Activated CD8-positive, alpha-beta memory T cell treated with anti-CD3 and anti-CD28 coated beads, Interleukin-2, amount 10 ng/mL, durations not matched to agents 7 days and 5 days (primary cell): ENCODE data around the gene ELN. TPM values are rescaled to one million over a fixed set of nuclear protein-coding genes. Genes with fewer than 3 reads are reported as not detected.

Experiments
- ATAC-seq: fragments of 150-1000 bp; cut with Tn5 transposase; one replicate; pipeline ENCODE4 v1.10.0; 2021; ENCODE audit warnings: moderate library complexity
- CTCF ChIA-PET: fragments of 350-600 bp; sonication (Branson Sonifier 250); formaldehyde crosslinking; loops from one replicate; lab custom pipeline; 2021; ENCODE audit warnings: antibody characterized with exemption; lab: Charles Lee
- DNase-seq: peaks from one replicate; pipeline ENCODE4 v3.0.0-alpha.2; 2020
- H3K27ac Mint-ChIP-seq: one replicate; pipeline ENCODE4 v1.8.0; 2021; ENCODE audit warnings: mild to moderate bottlenecking, mixed read lengths
- H3K27me3 Mint-ChIP-seq: one replicate; pipeline ENCODE4 v1.8.0; 2021; ENCODE audit warnings: mixed read lengths
- H3K36me3 Mint-ChIP-seq: one replicate; pipeline ENCODE4 v1.8.0; 2021; ENCODE audit warnings: mild to moderate bottlenecking, mixed read lengths
- H3K4me1 Mint-ChIP-seq: one replicate; pipeline ENCODE4 v1.8.0; 2021; ENCODE audit warnings: mixed read lengths
- H3K4me3 Mint-ChIP-seq: one replicate; pipeline ENCODE4 v1.8.0; 2021; ENCODE audit warnings: mild to moderate bottlenecking, moderate library complexity, mixed read lengths
- H3K9me3 Mint-ChIP-seq: one replicate; pipeline ENCODE4 v1.8.0; 2022; ENCODE audit warnings: low read depth, mixed read lengths
- total RNA-seq, 2 experiments: library from RNA; stranded (reverse); gene quantifications; one replicate each; pipeline ENCODE4 v1.2.3, GENCODE V29; 2021

ELN gene
- total RNA-seq, 2 experiments from 2014 or later, result not detected

DNA sequence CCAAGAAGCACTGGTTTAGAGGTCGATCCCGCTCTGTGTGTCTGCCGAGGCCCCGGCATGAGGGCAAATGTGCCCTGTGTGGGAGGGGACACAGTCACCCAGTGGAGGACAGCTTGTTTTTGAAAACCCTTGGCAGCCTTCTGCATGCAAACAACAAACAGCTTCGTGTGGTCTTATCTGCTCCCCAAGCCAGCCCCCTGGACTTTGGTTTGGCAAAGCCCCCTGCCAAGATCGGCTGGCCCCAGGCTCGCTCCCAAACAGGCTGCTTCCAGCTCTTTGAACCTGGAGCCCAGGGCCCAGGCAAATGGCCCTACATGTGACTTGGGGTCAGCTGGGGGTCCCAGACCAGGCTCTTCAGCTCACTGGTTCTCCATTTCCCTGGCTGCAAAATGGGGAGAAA, 2.9 kb downstream of the ELN start:
- no peaks in the 10 kb centered on the region for H3K36me3 Mint-ChIP-seq
- ATAC-seq, result no peak
- peaks cover 3% of the 10 kb centered on the region for H3K4me1 Mint-ChIP-seq
- no peak for DNase-seq
- H3K4me3 Mint-ChIP-seq, result no peak overlapping the region
- no peaks in the 10 kb centered on the region for H3K9me3 Mint-ChIP-seq
- H3K27me3 Mint-ChIP-seq, result peaks cover 45% of the 10 kb centered on the region
- CTCF ChIA-PET, result no interaction called here
- H3K27ac Mint-ChIP-seq, result no peak overlapping the region

- Mint-ChIP-seq H3K27ac (no peak overlapping the region), H3K9me3 (no peaks in the 10 kb centered on the region), H3K36me3 (no peaks in the 10 kb centered on the region), H3K27me3 (peaks cover 39% of the 10 kb centered on the region), H3K4me3 (no peak overlapping the region), H3K4me1 (peaks cover 3% of the 10 kb centered on the region)
- CTCF ChIA-PET, result interaction anchor here (1.4 kb wide), 1 partner anchor 425 kb away, joined by 3 read pairs; no protein-coding TSS in a partner anchor
- no peak for DNase-seq
- no peak for ATAC-seq
Measured at GRCh38 chr7:74031403-74032190, 3.6 kb downstream of the ELN start.

- Mint-ChIP-seq H3K27ac (no peak overlapping the region), H3K4me3 (no peak overlapping the region), H3K9me3 (no peaks in the 10 kb centered on the region), H3K36me3 (no peaks in the 10 kb centered on the region), H3K4me1 (peaks cover 3% of the 10 kb centered on the region), H3K27me3 (peaks cover 35% of the 10 kb centered on the region)
- CTCF ChIA-PET, result interaction anchor here (1.4 kb wide), 1 partner anchor 425 kb away, joined by 3 read pairs; no protein-coding TSS in a partner anchor
- DNase-seq, result no peak
- no peak for ATAC-seq
Measured at GRCh38 chr7:74032191-74032490, 4.2 kb downstream of the ELN start.

GRCh38 chr7:74032624-74033371, 4.8 kb downstream of the ELN start:
- no peak for DNase-seq
- Mint-ChIP-seq H3K36me3 (no peaks in the 10 kb centered on the region), H3K27me3 (peaks cover 33% of the 10 kb centered on the region), H3K4me1 (peaks cover 3% of the 10 kb centered on the region), H3K27ac (no peak overlapping the region), H3K9me3 (no peaks in the 10 kb centered on the region), H3K4me3 (no peak overlapping the region)
- no peak for ATAC-seq
- CTCF ChIA-PET, result interaction anchor here (1.4 kb wide), 1 partner anchor 426 kb away, joined by 3 read pairs; no protein-coding TSS in a partner anchor

DNA sequence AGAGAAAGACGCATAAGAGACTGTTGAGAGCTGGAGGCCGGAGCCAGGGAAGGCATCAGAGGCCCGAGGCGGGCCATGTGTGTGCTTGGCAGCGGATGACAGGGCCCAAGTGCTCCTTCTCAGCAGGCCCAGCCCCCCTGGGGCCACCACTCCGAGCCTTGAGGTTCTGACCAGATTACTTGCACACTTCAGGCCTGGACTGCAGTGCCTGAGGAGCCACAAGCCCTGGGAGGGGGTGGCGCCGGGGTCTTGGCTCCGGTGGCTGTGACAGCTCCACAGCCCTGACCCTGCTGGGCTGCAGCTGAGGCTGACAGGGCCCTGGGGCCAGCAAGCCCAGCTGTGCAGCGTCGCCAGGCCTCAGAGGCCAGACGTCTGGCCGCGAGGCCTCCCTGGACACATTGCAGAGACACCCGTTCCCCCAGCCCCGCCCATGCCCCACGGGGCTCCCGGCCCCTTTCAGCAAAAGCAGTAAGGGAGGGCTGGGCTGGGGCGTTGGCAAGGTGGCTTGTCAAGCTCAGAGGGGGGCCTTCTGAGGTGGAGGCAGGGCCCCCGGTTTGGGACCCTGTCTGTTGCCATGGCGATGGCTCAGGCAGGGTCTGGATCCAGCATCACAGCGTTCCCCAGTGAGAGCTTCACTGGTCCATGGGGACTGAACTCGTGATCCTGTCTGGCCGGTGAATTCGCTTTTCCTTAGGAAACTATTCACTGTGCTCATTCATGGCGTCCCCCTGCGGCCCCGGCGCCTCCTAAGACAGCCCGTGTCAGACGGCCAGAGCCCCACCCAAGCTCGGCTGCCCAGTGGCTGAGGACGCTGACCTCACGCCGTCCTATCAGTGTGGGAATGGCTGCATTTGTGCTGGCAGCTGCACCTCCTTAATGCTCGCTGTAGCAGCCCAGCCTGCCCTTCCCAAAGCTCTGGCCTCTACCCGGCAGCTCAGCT, 5.7 kb downstream of the ELN start:
- H3K9me3 Mint-ChIP-seq, result no peaks in the 10 kb centered on the region
- no peaks in the 10 kb centered on the region for H3K36me3 Mint-ChIP-seq
- no peak for DNase-seq
- no peak overlapping the region for H3K27ac Mint-ChIP-seq
- ATAC-seq, result no peak
- H3K4me3 Mint-ChIP-seq, result no peak overlapping the region
- H3K27me3 Mint-ChIP-seq, result peaks cover 32% of the 10 kb centered on the region
- H3K4me1 Mint-ChIP-seq, result peaks cover 3% of the 10 kb centered on the region
- CTCF ChIA-PET, result no interaction called here

DNA sequence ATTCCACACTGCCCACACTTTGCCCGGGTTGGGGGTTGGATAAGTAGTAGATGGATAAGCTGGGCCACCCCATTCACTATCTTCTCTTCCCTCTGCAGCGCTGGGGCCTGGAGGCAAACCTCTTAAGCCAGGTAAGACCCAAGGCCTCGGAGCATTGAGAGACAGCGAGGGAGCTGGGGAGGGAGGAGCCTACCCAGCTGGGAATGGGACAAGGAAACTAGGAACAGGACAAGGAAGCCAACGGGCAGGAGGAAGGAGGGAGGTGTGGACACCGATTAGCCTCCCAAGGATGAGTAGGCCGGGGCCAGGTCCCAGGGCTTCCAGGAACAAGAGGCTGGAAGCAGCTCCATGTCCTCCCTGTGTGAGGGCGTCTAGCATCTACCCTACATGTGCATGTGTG, 9.6 kb downstream of the ELN start:
- Mint-ChIP-seq H3K27me3 (no peaks in the 10 kb centered on the region), H3K4me3 (no peak overlapping the region), H3K9me3 (no peaks in the 10 kb centered on the region), H3K36me3 (no peaks in the 10 kb centered on the region), H3K27ac (no peak overlapping the region), H3K4me1 (no peaks in the 10 kb centered on the region)
- CTCF ChIA-PET, result interaction anchor here (4.6 kb wide), 1 partner anchor 11 kb away, joined by 30 read pairs; no protein-coding TSS in a partner anchor
- DNase-seq (no peak), ATAC-seq (no peak)

DNA sequence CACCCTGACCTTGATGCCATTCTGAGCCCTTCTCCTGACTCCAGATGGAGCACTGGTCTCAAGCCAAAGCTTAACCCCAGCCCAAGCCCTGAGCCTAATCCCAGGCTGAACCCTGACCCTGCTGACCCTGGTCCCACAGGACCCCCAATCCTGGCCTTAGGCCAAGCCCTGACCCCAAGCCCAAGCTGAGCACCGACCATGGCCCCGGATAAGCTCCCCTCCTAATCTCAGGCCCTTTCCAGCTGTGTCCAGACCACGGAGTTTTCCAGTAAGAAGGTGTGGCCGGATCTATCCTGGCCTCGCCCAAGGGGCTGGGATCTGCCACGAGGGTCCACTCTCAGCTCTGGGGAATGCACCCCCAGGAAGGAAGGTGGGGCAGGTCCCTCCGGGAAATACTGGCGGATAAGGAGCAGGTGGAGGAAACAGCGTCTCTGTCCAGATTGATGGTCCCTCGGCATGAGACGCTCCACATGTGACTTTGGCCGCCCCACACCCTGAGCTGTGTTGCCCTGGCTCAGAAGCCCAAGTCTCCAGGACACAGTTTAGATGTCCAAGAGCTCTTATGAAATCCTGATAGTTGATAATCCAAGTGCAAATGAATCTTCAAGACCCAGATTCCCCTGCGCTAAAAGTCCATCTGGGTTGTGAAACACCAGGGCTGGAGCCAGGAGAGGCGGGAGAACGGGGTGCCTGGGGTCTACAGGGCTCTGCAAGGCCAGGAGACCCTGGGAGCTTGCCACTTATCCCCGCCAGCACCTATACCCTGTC, 10.4 kb downstream of the ELN start:
- ATAC-seq (no peak), DNase-seq (no peak)
- H3K4me1 Mint-ChIP-seq, result no peaks in the 10 kb centered on the region
- no peaks in the 10 kb centered on the region for H3K36me3 Mint-ChIP-seq
- H3K27ac Mint-ChIP-seq, result no peak overlapping the region
- CTCF ChIA-PET, result interaction anchor here (4.6 kb wide), 1 partner anchor 12 kb away, joined by 30 read pairs; no protein-coding TSS in a partner anchor
- H3K4me3 Mint-ChIP-seq, result no peak overlapping the region
- no peaks in the 10 kb centered on the region for H3K27me3 Mint-ChIP-seq
- no peaks in the 10 kb centered on the region for H3K9me3 Mint-ChIP-seq

DNA sequence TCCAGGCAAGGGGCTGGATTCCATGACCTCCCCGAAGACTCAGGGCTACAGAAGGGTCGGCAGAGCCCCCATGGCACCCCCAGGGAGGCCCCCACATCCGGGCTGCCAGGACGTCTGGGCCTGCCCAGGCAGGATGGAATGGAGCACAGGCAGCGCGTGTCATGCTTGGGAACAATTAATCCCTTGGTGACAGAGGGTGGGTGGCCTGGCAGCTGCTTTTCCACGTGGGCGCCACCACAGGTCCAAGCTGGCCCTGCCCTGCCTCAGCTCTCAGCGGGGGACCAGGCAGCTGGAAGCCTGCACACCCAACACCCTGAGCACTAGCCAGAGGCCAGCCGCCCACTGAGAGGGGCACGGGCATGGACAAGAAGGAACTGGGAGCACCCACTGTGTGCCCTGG, 11.4 kb downstream of the ELN start:
- H3K4me1 Mint-ChIP-seq, result no peaks in the 10 kb centered on the region
- no peak overlapping the region for H3K27ac Mint-ChIP-seq
- DNase-seq (no peak), ATAC-seq (no peak)
- H3K9me3 Mint-ChIP-seq, result no peaks in the 10 kb centered on the region
- no peaks in the 10 kb centered on the region for H3K27me3 Mint-ChIP-seq
- no peak overlapping the region for H3K4me3 Mint-ChIP-seq
- CTCF ChIA-PET, result interaction anchor here (4.6 kb wide), 1 partner anchor 13 kb away, joined by 30 read pairs; no protein-coding TSS in a partner anchor
- no peaks in the 10 kb centered on the region for H3K36me3 Mint-ChIP-seq

GRCh38 chr7:74040101-74040790, 12.3 kb downstream of the ELN start:
- CTCF ChIA-PET, result interaction anchor here (0.8 kb wide), 1 partner anchor 13 kb away, joined by 3 read pairs; no protein-coding TSS in a partner anchor
- Mint-ChIP-seq H3K9me3 (no peaks in the 10 kb centered on the region), H3K4me1 (no peaks in the 10 kb centered on the region), H3K27ac (no peak overlapping the region), H3K27me3 (no peaks in the 10 kb centered on the region), H3K36me3 (no peaks in the 10 kb centered on the region), H3K4me3 (no peak overlapping the region)
- ATAC-seq (no peak), DNase-seq (no peak)

GRCh38 chr7:74040791-74041520, 13.0 kb downstream of the ELN start:
- CTCF ChIA-PET, result interaction anchor here (0.8 kb wide), 1 partner anchor 14 kb away, joined by 3 read pairs; no protein-coding TSS in a partner anchor
- DNase-seq (no peak), ATAC-seq (no peak)
- Mint-ChIP-seq H3K4me1 (no peaks in the 10 kb centered on the region), H3K9me3 (no peaks in the 10 kb centered on the region), H3K36me3 (no peaks in the 10 kb centered on the region), H3K4me3 (no peak overlapping the region), H3K27ac (no peak overlapping the region), H3K27me3 (no peaks in the 10 kb centered on the region)

- no peaks in the 10 kb centered on the region for H3K27me3 Mint-ChIP-seq
- H3K4me3 Mint-ChIP-seq, result no peak overlapping the region
- no peak overlapping the region for H3K27ac Mint-ChIP-seq
- H3K36me3 Mint-ChIP-seq, result no peaks in the 10 kb centered on the region
- DNase-seq, result no peak
- CTCF ChIA-PET, result no interaction called here
- no peaks in the 10 kb centered on the region for H3K4me1 Mint-ChIP-seq
- ATAC-seq, result no peak
- no peaks in the 10 kb centered on the region for H3K9me3 Mint-ChIP-seq
Measured at GRCh38 chr7:74042746-74043522, 15.0 kb downstream of the ELN start.
